Fibroblast of peridontal ligament (primary cell): Measurements from ENCODE around the gene SNX25.

ENCODE experiments used
- DNase-seq: peaks from one replicate; pipeline ENCODE4 v3.0.0-alpha.2; 2010; ENCODE audit errors: extremely low read depth

SNX25 gene

GRCh38 chr4:185379326-185380295, 170.2 kb downstream of the SNX25 start:
- no peak for DNase-seq

- DNase-seq: no peak
Measured at GRCh38 chr4:185380320-185380719, 170.9 kb downstream of the SNX25 start.

GRCh38 chr4:185381288-185382196, 172.1 kb downstream of the SNX25 start:
- no peak for DNase-seq

- no peak for DNase-seq
Measured at GRCh38 chr4:185382754-185383153, 173.4 kb downstream of the SNX25 start.

- no peak for DNase-seq
Measured at GRCh38 chr4:185383451-185383850, 174.1 kb downstream of the SNX25 start.

- no peak for DNase-seq
Measured at GRCh38 chr4:185384061-185384460, 174.7 kb downstream of the SNX25 start.

- DNase-seq: no peak
Measured at GRCh38 chr4:185384930-185385331, 175.5 kb downstream of the SNX25 start.

- DNase-seq: no peak
Measured at GRCh38 chr4:185387957-185388356, 178.6 kb downstream of the SNX25 start.

GRCh38 chr4:185390941-185391340, 181.5 kb downstream of the SNX25 start:
- no peak for DNase-seq

GRCh38 chr4:185392156-185392555, 182.8 kb downstream of the SNX25 start:
- no peak for DNase-seq

GRCh38 chr4:185394568-185395237, 185.3 kb downstream of the SNX25 start:
- DNase-seq: peak; percentile 36

- peak; percentile 96 for DNase-seq
Measured at GRCh38 chr4:185395238-185395955, 186.0 kb downstream of the SNX25 start, which contains the start of gene LRP2BP. LRP2BP (minus strand) TSS chr4:185395924; CDS start chr4:185378186, 17,738 bp downstream.

- DNase-seq: peak; percentile 96
Measured at GRCh38 chr4:185395956-185396723, 186.7 kb downstream of the SNX25 start.

GRCh38 chr4:185396724-185397385, 187.5 kb downstream of the SNX25 start, which contains the start of gene ANKRD37:
ANKRD37 (plus strand) TSS chr4:185396841; CDS start chr4:185396924, 83 bp downstream.
- peak; percentile 10 for DNase-seq

GRCh38 chr4:185398618-185399017, 189.2 kb downstream of the SNX25 start:
- DNase-seq: no peak

- DNase-seq: no peak
Measured at GRCh38 chr4:185399466-185399865, 190.1 kb downstream of the SNX25 start.

GRCh38 chr4:185404031-185404430, 194.6 kb downstream of the SNX25 start:
- DNase-seq: no peak

GRCh38 chr4:185405296-185405999, 196.1 kb downstream of the SNX25 start:
- no peak for DNase-seq

GRCh38 chr4:185408432-185408831, 199.0 kb downstream of the SNX25 start:
- no peak for DNase-seq
